K562 treated with DMSO at 1 percent for 12 hours (cell line): ENCODE data around the gene CHCHD1. TPM values are rescaled to one million over a fixed set of nuclear protein-coding genes. Genes with fewer than 3 reads are reported as not detected.

ENCODE experiments used
- total RNA-seq: library from RNA; unstranded; fragments of 300-600 nt; gene quantifications from 2 replicates; pipeline ENCODE4 v1.2.3, GENCODE V29; 2022; ENCODE audit not compliant: insufficient read depth

CHCHD1 gene
- 74.9 and 88.6 TPM in 2 replicates for total RNA-seq

DNA sequence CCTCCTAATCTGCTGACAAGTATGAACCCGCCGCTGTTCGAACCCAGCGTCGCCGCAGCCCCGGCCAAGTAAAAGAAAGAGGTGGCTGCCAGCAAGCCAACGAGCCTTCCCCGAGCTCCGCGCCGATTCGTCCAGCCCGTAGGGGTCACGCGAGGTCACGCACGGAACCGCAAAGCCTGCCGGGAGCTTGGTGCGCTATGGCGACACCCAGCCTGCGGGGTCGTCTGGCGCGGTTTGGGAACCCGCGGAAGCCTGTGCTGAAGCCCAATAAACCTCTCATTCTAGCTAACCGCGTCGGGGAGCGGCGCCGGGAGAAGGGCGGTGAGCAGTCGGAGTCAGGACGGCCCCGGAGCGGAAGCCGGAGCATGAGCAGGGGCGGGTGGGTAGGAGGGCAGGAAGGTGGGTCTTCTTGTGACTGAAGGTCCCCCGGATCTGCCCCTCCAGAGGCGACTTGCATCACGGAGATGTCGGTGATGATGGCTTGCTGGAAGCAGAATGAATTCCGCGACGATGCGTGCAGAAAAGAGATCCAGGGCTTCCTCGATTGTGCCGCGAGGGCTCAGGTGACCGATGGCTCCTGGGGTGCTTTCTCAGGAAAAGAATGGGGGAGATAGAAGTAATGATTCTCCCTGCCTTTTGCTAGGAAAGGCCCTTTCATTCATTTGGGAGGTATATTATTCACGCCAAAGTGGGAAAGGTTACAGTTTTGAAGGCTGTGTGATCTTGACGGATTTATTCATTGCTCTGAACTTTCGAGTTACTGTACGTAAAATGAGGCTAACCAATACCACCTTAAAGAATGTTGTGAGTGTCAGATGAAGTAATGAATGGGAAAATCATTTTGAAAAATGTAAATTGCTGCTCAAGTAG, at the start of gene CHCHD1:
Gene CHCHD1 (plus strand): TSS at position 170 of the 870 bp plus-strand sequence. CDS start 28 bp downstream, at position 198.

GRCh38 chr10:73743905-73744663, 37.8 kb upstream of the CHCHD1 start, which contains the start of gene SEC24C:
SEC24C (plus strand) TSS chr10:73744372; CDS start chr10:73746833, 2,461 bp downstream.

DNA sequence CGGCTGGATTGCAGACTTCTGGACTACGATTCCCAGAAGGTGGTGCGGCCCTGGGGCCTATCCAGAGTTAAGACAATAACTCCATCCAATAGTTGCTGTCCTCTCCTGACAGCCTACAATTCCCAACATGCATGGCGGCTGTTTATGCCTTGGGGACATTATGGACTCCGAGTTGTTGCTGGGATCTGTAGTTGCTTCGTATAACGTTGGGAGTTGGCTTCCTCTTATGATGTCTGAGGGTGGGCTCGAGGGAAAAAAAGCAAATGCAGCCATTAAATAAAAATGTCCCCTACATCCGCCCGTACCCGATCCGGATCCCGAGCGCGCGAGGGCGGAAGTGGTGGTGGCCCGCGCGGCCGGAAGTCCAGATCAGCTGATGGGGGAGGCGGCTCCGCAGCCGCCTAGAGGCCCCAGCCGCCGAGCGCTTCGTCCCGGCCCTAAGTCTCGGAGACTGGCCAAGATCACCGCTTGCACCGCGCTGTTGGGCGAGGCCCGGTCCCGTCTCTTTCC, 3.4 kb downstream of the CHCHD1 start, which contains the start of gene ZSWIM8:
Gene ZSWIM8 (plus strand): TSS at position 396 of the 510 bp plus-strand sequence. CDS start 273 bp downstream, outside the sequence.

Other genes starting within 250 kb of the CHCHD1 start
- 5.6 and 22.9 TPM in 2 replicates for gene USP54, start 190.7 kb upstream of the CHCHD1 start, total RNA-seq
- gene MYOZ1, start 140.6 kb upstream of the CHCHD1 start, total RNA-seq = not detected in 2 replicates
- not detected in 2 replicates for gene SYNPO2L, start 126.0 kb upstream of the CHCHD1 start, total RNA-seq
- 3.5 and 7.8 TPM in 2 replicates for gene AGAP5, start 83.9 kb upstream of the CHCHD1 start, total RNA-seq
- gene SEC24C, start 37.7 kb upstream of the CHCHD1 start, total RNA-seq = 66.2 and 184 TPM in 2 replicates
- 59.4 and 103 TPM in 2 replicates for gene ZSWIM8, start 3.6 kb downstream of the CHCHD1 start, total RNA-seq
- 53.1 and 63.1 TPM in 2 replicates for gene NDST2, start 29.6 kb downstream of the CHCHD1 start, total RNA-seq
- gene CAMK2G, start 92.5 kb downstream of the CHCHD1 start, total RNA-seq = 31.9 and 65.5 TPM in 2 replicates
- gene PLAU, start 129.1 kb downstream of the CHCHD1 start, total RNA-seq = 23.9 and 42.3 TPM in 2 replicates
- 34.1 and 127 TPM in 2 replicates for gene VCL, start 216.1 kb downstream of the CHCHD1 start, total RNA-seq